Neural cell (in vitro differentiated cells): ENCODE measurements around the gene LCE2B. TPM values are rescaled to one million over a fixed set of nuclear protein-coding genes. Genes with fewer than 3 reads are reported as not detected.
"Not testable (repeated sequence)": the region's sequence is repeated elsewhere in the genome, so short reads cannot be mapped to it uniquely, and the experiment has no call there.

ENCODE experiments used
- H2AFZ ChIP-seq: fragments of 200-600, 300-800 bp; sonication (generic), shearing (Covaris generic); 2 replicates; pipeline ENCODE4 v1.6.0; 2014; ENCODE audit warnings: low read depth, mild to moderate bottlenecking, antibody characterized with exemption, low read length, moderate library complexity
- H3F3A ChIP-seq: fragments of 200-600 bp; shearing (Covaris generic); 2 replicates; pipeline ENCODE4 v1.6.1; 2016; ENCODE audit warnings: mild to moderate bottlenecking, moderate library complexity, mixed read lengths, antibody characterized with exemption, low read length; ENCODE audit not compliant: insufficient read depth, poor library complexity, severe bottlenecking
- H3K27ac ChIP-seq: fragments of 200-600, 300-800 bp; sonication (generic), shearing (Covaris generic); 2 replicates; pipeline ENCODE4 v1.5.1; 2014; ENCODE audit warnings: mild to moderate bottlenecking, low read length, moderate library complexity
- H3K27me3 ChIP-seq: fragments of 300-800, 200-600 bp; sonication (generic), shearing (Covaris generic); 2 replicates; pipeline ENCODE4 v1.6.0; 2014; ENCODE audit warnings: mild to moderate bottlenecking, low read depth, low read length, moderate library complexity; ENCODE audit not compliant: insufficient read depth
- H3K36me3 ChIP-seq: fragments of 300-800, 200-600 bp; sonication (generic), shearing (Covaris generic); 2 replicates; pipeline ENCODE4 v1.5.1; 2014; ENCODE audit warnings: mild to moderate bottlenecking, antibody characterized with exemption, low read length, moderate library complexity; ENCODE audit not compliant: insufficient read depth
- H3K4me2 ChIP-seq: fragments of 300-800, 200-600 bp; sonication (generic), shearing (Covaris generic); 2 replicates; pipeline ENCODE4 v1.6.0; 2014; ENCODE audit warnings: mild to moderate bottlenecking, low read length
- H3K4me3 ChIP-seq: fragments of 300-800, 200-600 bp; sonication (generic), shearing (Covaris generic); 2 replicates; pipeline ENCODE4 v1.5.1; 2014; ENCODE audit warnings: mild to moderate bottlenecking, low read length, moderate library complexity
- H3K79me2 ChIP-seq: fragments of 200-600 bp; shearing (Covaris generic); replicated peaks from 2 replicates; pipeline ENCODE4 v1.6.0; 2014; ENCODE audit warnings: mild to moderate bottlenecking, low read length, moderate library complexity; ENCODE audit not compliant: insufficient read depth
- H3K9ac ChIP-seq: fragments of 300-800, 200-600 bp; sonication (generic), shearing (Covaris generic); 2 replicates; pipeline ENCODE4 v1.6.1; 2016; ENCODE audit warnings: mild to moderate bottlenecking, low read length, mixed read lengths
- H3K9me2 ChIP-seq: fragments of 200-600 bp; shearing (Covaris generic); 2 replicates; pipeline ENCODE4 v1.6.1; 2016; ENCODE audit warnings: mild to moderate bottlenecking, low read length, mixed read lengths; ENCODE audit not compliant: insufficient read depth
- H3K9me3 ChIP-seq: fragments of 200-600, 300-800 bp; sonication (generic), shearing (Covaris generic); 2 replicates; pipeline ENCODE4 v1.6.1; 2016; ENCODE audit warnings: mild to moderate bottlenecking, mixed run types, low read length, moderate library complexity, mixed read lengths
- H4K20me1 ChIP-seq: fragments of 200-600 bp; shearing (Covaris generic); 2 replicates; pipeline ENCODE4 v1.6.1; 2016; ENCODE audit warnings: mild to moderate bottlenecking, mixed run types; ENCODE audit not compliant: insufficient read depth
- CTCF ChIP-seq: fragments of 450-650 bp; IDR thresholded peaks from 2 replicates; pipeline ENCODE4 v1.5.1; 2014; ENCODE audit warnings: antibody characterized with exemption, mild to moderate bottlenecking, moderate library complexity; ENCODE audit not compliant: poor library complexity, severe bottlenecking
- EP300 ChIP-seq: fragments of 450-650 bp; conservative IDR thresholded peaks from 2 replicates; pipeline ENCODE4 v1.6.1; 2014; ENCODE audit warnings: antibody characterized with exemption, mild to moderate bottlenecking, moderate library complexity; ENCODE audit not compliant: poor library complexity, severe bottlenecking
- EZH2 ChIP-seq: fragments of 200-600, 300-800 bp; shearing (Covaris generic), sonication (generic); IDR thresholded peaks from 2 replicates; pipeline ENCODE4 v1.6.1; 2014; ENCODE audit warnings: antibody characterized with exemption, low read length, borderline replicate concordance, mild to moderate bottlenecking; ENCODE audit not compliant: insufficient read depth, poor library complexity, severe bottlenecking
- MXI1 ChIP-seq: fragments of 450-650 bp; conservative IDR thresholded peaks from 2 replicates; pipeline ENCODE4 v1.6.1; 2014; ENCODE audit warnings: antibody characterized with exemption, mild to moderate bottlenecking; ENCODE audit not compliant: poor library complexity, severe bottlenecking
- POLR2AphosphoS5 ChIP-seq: IDR thresholded peaks from 2 replicates; pipeline ENCODE4 v1.6.1; 2012
- RAD21 ChIP-seq: fragments of 450-650 bp; conservative IDR thresholded peaks from 2 replicates; pipeline ENCODE4 v1.6.1; 2014; ENCODE audit warnings: antibody characterized with exemption, mild to moderate bottlenecking, moderate library complexity
- REST ChIP-seq: IDR thresholded peaks from 2 replicates; pipeline ENCODE4 v1.6.1; 2012; ENCODE audit warnings: borderline replicate concordance
- SMC3 ChIP-seq: fragments of 450-650 bp; conservative IDR thresholded peaks from 2 replicates; pipeline ENCODE4 v1.6.1; 2014; ENCODE audit warnings: antibody characterized with exemption, mild to moderate bottlenecking, moderate library complexity; ENCODE audit not compliant: poor library complexity
- TAF1 ChIP-seq: IDR thresholded peaks from 2 replicates; pipeline ENCODE4 v1.6.1; 2012; ENCODE audit warnings: low read depth
- polyA plus RNA-seq: library from polyadenylated mRNA; depleted of rRNA; stranded (reverse); fragments of >200 nt; gene quantifications from 2 replicates; pipeline ENCODE4 v1.2.3, GENCODE V29; 2014

Gene LCE2B
- polyA plus RNA-seq, 1 donor from 2014 or later: not detected

- H3K27ac ChIP-seq, H3F3A ChIP-seq, H3K4me3 ChIP-seq, H3K4me2 ChIP-seq, H3K9me3 ChIP-seq, H3K27me3 ChIP-seq, H3K9me2 ChIP-seq, H3K36me3 ChIP-seq, H3K79me2 ChIP-seq, H2AFZ ChIP-seq, H3K9ac ChIP-seq, H4K20me1 ChIP-seq: not testable (repeated sequence)
Observed at GRCh38 chr1:152674983-152675382, 10.9 kb upstream of the LCE2B start, which contains the start of gene LCE2C. Gene LCE2C (plus strand): TSS chr1:152675279. CDS start chr1:152676016, 737 bp downstream.

- Histone ChIP-seq H3K79me2 (no peaks in the 10 kb centered on the region), H3K9me3 (peaks cover 9% of the 10 kb centered on the region), H3K27ac (no peak overlapping the region), H2AFZ (no peak overlapping the region), H3K9ac (no peak overlapping the region), H3K36me3 (no peaks in the 10 kb centered on the region), H3K4me3 (no peak overlapping the region), H3K9me2 (no peaks in the 10 kb centered on the region), H3K4me2 (no peak overlapping the region), H3K27me3 (no peaks in the 10 kb centered on the region), H4K20me1 (no peaks in the 10 kb centered on the region), H3F3A (no peaks in the 10 kb centered on the region)
- TF ChIP-seq MXI1 (no peak), REST (no peak), EZH2 (no peak), RAD21 (no peak)
Observed at GRCh38 chr1:152679459-152679858, 6.5 kb upstream of the LCE2B start.

- Histone ChIP-seq H3K79me2 (no peaks in the 10 kb centered on the region), H3K9ac (no peak overlapping the region), H4K20me1 (no peaks in the 10 kb centered on the region), H3K9me2 (no peaks in the 10 kb centered on the region), H3K27me3 (no peaks in the 10 kb centered on the region), H3K27ac (no peak overlapping the region), H3F3A (no peaks in the 10 kb centered on the region), H3K9me3 (peaks cover 9% of the 10 kb centered on the region), H2AFZ (no peak overlapping the region), H3K4me2 (no peak overlapping the region), H3K4me3 (no peak overlapping the region), H3K36me3 (no peaks in the 10 kb centered on the region)
- TF ChIP-seq CTCF: no peak
- TF ChIP-seq MXI1: no peak
- no peak for TF ChIP-seq EP300
- TF ChIP-seq SMC3: no peak
- TF ChIP-seq POLR2AphosphoS5: no peak
- TF ChIP-seq REST: no peak
- TF ChIP-seq EZH2: no peak
- TF ChIP-seq TAF1: no peak
- TF ChIP-seq RAD21: no peak
Observed at GRCh38 chr1:152681616-152682015, 4.3 kb upstream of the LCE2B start.
